GM19023 (cell line): ENCODE data around the gene HPCAL4.
A peak's percentile ranks its signal among the peaks of the same experiment; 100 is the strongest.

ENCODE experiments used
- ATAC-seq: cut with Tn5 transposase; IDR thresholded peaks from one replicate; pipeline ENCODE4 v1.9.1; 2021; ENCODE audit warnings: mild to moderate bottlenecking, moderate library complexity; ENCODE audit not compliant: unreplicated experiment

HPCAL4 gene

GRCh38 chr1:39678889-39679288 is 12.3 kb downstream of the HPCAL4 start:
- no peak for ATAC-seq

DNA sequence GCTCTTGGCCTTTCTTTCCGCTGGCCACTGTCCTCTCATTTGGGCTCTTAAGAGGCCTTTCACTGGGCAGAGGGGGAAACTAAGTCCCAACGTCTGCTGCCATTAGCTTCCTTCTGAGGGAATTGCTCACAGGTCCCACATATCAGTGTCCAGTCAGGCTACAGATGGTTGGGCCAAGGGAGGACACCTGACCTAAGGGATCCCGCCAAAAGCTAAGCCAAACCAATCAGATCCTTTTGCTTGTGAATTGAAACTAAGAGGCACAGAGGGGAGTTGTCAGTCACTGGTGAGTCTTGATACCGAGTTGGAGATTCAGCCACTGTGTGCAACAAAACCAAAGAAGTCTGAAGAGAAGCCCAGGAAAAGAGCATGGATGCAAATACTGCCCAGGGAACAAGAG is 13.6 kb downstream of the HPCAL4 start:
- no peak for ATAC-seq

GRCh38 chr1:39676948-39677548 is 14.2 kb downstream of the HPCAL4 start:
- ATAC-seq, result no peak

DNA sequence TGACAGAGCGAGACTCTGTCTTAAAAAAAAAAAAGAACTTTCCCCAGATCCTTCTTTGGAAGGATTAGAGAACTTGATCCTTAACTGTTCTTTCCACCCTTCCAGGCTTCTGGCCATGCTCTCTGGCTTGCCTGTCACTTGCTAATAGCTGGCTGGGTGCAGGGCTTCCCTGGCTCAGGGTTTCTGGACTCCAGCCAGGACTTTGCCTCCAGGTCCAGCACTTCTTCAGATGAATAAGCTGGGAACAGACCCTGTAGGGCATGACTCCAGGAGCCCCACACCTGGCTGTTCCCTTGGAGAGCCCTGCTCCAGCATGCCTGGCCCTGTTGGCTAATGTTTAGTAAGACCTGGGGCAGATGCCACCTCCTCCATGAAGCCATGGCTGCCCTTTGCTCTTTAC is 16.0 kb downstream of the HPCAL4 start:
- ATAC-seq, result no peak

GRCh38 chr1:39673215-39673614 is 18.0 kb downstream of the HPCAL4 start:
- no peak for ATAC-seq

DNA sequence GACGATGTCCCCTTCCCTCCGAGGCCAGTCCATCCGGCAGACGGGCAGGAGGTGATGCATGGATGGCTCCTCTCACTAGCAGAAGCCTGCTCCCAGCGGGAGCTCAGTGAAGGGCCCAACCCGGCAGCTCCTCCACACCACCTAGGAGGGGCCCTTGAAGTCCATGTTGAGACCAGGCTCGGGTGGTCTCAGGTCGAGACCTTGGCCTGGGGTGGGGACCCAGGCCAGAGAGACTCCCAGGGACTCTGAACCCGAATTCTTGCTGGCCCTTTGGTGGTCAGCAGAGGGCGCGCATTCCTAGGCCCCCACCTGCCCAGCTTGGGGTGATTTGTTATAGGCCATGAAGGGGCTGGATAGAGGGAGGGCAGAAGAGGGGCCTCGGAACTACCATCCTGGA is 18.7 kb downstream of the HPCAL4 start:
- no peak for ATAC-seq

DNA sequence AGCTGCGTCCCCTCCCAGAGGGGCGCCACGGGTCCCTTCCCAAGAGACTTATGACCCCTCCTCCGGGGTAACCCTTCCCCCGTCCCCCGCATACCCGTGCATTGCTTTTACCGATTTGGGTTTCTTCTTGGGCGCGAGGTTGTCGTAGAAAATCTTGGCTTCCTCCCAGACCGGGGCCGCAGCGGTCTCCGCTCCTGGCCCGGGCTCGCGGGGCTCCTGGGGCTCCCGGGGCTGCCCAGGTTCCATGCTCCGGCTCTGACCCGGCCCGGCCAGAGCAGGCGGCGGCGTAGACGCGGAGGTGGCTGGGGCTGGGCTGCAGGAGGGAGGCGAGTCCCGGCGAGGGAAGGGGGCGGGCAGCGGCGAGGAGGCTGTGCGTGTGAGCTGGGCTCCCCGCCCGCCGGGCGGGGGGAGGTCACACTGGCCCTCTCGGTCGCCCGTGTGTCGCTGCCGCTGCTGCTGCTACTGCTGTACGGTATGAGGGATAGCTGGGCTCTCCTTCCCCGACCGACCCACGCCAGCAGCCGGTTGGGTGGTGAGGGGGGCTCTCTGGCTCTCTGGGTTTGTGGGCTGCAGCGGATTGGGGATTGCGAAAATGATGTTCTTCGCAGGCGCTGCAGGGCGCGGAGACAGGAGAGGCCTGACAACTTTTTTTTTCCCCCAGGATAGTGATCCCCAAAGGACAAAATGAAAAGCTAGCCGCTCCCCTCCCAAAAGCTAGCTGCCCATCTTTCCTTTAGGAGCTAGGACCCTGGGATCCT is 19.3 kb downstream of the HPCAL4 start, which contains the start of gene NT5C1A:
Gene NT5C1A, minus strand, starts transcription at position 315 of the 758 bp plus-strand sequence. Its CDS starts 69 bp downstream, at position 246.
- ATAC-seq, result no peak

- ATAC-seq, result no peak
Observed at GRCh38 chr1:39671433-39671792, 19.8 kb downstream of the HPCAL4 start.

DNA sequence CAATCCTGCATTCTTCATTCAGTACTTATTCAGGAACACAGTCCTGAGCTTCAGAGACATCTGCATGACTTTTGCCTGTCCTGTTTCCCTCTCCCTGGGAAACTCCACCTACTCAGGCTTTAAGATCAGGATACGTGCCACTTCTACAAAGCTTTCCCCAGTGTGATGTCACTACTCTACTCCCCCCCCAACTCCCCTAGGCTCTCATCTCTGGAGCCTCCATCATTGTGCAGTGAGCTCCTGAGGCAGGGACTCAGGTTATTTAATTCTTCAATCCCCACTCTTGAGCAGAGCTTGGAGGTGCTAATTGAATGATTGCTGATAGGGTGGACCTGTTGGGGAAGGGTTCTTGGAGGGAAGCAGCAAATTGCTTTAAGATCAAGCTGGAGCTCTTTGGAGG is 20.5 kb downstream of the HPCAL4 start:
- ATAC-seq, result no peak

- no peak for ATAC-seq
Observed at GRCh38 chr1:39668894-39669293, 22.3 kb downstream of the HPCAL4 start.

DNA sequence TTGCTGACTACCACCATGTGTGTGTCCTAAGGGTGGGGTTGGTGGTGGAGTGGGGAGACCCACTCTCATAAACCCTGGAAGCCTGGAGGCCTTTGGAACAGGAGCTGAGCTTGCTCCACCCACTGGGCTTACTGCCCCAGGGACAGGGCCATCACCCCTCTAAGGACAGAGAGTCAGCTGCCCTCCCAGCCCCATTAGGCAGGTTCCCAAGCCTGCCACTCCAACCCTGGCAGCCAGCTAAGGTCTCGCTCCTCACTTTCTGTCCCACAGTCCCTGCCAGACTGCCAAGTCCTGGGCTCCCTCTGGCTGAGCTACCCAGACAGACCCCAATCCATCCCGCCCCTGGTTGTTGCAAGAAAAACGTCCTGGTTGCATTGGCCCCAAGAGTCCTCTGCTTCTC is 23.1 kb downstream of the HPCAL4 start:
- no peak for ATAC-seq

- ATAC-seq, result peak; percentile 77
Observed at GRCh38 chr1:39666772-39667171, 24.5 kb downstream of the HPCAL4 start.

- ATAC-seq, result no peak
Observed at GRCh38 chr1:39663559-39663958, 27.7 kb downstream of the HPCAL4 start.

DNA sequence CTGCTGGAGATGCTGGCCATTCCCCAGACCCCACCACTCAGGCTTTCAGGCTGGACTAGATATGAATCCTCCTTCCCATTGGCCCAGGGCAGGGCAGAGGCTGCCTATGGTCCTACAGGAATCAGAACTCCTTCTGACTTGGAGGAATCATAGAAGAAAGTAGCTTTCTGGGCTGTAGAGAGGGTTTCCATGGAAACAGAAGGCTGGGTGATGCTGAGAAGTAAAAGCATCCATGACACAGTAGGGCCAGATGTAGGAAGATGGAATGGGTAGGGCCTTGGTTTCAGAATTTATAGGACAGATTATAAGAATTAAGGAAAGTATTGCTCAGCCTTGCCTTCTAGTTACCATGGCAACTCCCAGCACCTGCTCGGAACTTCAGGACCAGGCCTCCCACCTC is 28.4 kb downstream of the HPCAL4 start:
- ATAC-seq, result no peak

- no peak for ATAC-seq
Observed at GRCh38 chr1:39659538-39659937, 31.7 kb downstream of the HPCAL4 start.

GRCh38 chr1:39659110-39659509 is 32.1 kb downstream of the HPCAL4 start:
- no peak for ATAC-seq

- ATAC-seq, result no peak
Observed at GRCh38 chr1:39657923-39658485, 33.2 kb downstream of the HPCAL4 start.

GRCh38 chr1:39657402-39657801 is 33.8 kb downstream of the HPCAL4 start:
- ATAC-seq, result no peak

- ATAC-seq, result no peak
Observed at GRCh38 chr1:39656391-39656790, 34.8 kb downstream of the HPCAL4 start.

DNA sequence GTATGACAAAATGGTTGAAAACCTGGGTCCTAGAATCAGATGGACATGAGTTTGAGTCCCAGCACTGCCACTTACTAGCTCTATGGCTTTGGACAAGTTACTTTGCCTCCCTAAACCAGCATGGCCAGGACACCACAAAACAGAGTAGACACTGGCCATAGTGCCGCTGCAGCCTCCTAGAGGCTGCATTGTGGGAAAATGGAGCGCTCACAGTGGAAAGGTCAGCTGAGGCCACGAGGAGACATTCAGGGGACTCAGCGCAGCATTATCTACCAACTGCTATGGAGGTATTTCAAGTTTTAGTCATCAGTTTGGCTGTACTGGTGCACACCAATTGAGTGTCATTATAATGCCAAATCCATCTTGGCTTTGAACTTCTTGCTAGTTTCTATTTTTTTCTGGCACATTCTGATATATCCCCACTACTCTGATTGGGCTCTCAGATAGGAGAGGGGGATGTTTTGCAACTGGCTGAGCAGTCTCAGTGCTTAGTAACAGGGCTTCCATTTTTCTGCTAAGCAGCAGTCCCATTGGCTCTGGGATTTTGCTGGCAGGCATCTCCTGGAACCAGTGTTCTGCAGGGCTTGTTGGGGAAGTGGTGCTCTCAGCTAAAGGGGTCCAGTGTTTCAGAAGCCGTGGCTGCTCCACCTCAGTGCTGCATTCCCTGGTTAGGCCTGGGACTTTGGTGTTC is 35.5 kb downstream of the HPCAL4 start:
- no peak for ATAC-seq

DNA sequence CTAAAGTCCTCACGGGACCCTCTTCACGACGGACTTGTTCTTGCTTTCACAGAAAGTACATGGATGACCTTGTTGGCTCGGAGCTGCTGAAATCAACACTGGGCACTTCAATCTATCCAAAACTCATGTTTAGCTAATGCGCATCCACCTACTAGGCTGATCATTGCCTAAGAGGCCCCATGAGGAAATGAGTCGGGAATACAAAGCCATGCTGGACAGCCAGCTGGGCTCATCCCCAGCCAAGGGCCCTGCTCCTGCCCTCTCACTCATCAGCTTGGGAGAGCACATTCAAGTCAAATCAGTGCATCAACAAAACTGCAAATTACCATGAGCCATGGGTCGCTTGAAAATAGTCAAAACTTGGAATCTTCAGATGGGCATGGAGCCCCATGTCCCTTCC is 36.9 kb downstream of the HPCAL4 start:
- ATAC-seq, result no peak

DNA sequence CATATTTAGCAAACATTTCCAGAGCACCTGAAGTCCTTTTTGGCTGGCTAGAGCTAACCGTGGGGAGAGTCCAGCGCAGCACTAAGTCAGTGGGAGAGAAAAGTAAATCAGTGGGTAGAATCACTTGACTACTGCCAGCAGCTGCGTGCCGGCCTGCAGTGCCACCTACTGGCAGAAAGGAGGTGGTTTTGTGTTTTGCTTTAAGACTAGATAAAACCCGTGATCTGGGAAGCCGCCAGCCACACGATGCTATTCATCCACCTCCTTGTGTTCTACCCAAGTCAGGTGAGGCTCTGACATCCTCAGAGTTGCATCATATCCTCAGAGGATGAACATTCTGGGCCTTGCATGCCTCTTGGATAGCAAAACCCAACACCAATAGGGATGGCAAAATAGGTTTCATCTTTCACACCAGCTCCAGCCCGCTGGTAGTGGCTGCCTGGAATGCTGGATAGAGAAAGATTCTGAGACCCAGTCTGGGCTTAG is 37.6 kb downstream of the HPCAL4 start:
- no peak for ATAC-seq
